NCI-H774 (cell line): ENCODE data around the gene SNX3.

Experiments
- DNase-seq: peaks from one replicate; lab custom pipeline; 2025; lab: John Stamatoyannopoulos, UW

Gene SNX3

DNA sequence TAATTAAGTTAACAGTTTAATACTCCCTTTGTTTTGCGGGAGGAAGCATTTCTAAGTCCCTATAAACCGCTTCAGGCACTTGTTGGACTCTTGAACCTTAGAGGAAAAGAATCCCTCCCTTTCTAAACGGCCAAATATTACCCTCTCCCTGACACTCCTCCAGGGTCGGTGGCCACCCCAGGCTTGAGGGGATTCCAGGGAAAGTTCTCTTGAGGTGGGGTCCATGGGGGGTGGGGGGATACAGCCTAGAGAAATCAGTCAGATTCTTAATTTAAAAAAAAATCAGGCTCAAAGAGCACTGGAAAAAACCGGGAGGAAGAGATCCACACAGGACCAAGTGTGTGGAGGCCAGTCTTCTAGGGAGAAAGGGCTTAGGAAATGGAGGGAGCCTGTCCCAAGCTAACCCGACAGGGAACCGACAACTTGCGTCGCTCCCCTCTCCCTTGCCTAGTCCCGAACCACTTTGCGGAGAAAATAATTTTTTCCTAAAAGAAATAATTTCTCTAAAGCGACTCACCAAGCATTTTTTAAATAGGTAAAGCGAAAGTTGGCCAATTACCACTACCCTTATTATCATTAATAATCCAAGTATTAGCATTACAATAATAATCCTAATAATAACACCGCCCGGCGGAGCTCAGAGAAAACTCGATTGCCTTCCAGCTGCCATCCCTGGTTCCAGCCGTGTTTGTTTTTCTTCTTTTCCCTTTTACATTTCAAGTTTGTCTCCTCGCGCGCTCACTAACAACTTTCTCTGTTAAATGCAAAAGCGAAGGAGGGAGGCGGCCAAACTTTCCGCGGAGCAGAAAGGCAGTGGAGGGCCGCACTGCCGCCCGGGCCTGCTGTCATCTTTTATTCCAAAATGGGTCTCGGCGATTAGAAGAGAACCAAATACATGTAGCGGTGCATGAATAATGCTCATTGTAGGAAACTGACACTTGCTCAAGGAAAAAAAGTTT, 90.2 kb downstream of the SNX3 start:
- DNase-seq: no peak

DNA sequence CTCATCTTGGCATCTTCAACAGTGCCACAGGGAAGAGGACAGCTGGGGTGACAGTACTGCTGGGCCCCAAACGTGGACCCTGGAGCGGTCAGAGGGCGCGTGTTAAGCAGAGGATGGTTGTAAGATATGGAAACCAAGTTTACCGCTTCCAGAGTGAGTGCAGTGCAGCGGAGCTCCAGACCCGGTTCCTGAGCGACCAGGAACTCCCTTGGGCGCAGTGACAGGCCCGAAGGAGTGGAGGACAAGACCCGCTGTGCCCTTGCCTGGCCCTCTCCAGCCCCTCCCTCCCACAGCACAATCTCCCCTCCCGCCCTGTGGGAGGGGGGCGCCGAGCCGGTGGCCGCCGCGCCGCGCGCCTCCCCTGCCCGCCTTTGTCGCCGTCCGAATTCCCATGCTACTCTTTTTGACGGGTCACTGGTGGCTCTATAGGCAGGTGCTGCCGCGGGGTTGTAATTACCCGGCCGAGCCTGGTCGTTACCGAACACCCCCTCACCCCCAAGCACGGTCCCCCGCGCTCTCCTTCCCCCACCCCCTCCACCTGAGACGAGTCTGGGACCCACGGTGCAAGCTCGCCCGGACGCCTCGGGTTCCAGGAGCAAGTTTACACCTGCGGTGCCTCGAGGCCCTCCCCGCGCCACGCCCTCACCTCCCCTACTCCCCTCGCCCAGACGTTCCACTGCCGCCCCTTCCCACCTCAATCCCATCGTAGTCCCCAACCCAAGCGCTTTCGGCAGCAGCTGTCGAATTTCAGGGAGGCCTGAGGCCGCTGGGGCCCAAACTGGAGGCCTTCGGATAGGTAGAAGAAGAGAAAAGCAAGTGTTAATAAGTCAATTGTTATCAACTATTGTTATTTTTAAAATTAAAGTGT, 91.1 kb downstream of the SNX3 start:
- no peak for DNase-seq

DNA sequence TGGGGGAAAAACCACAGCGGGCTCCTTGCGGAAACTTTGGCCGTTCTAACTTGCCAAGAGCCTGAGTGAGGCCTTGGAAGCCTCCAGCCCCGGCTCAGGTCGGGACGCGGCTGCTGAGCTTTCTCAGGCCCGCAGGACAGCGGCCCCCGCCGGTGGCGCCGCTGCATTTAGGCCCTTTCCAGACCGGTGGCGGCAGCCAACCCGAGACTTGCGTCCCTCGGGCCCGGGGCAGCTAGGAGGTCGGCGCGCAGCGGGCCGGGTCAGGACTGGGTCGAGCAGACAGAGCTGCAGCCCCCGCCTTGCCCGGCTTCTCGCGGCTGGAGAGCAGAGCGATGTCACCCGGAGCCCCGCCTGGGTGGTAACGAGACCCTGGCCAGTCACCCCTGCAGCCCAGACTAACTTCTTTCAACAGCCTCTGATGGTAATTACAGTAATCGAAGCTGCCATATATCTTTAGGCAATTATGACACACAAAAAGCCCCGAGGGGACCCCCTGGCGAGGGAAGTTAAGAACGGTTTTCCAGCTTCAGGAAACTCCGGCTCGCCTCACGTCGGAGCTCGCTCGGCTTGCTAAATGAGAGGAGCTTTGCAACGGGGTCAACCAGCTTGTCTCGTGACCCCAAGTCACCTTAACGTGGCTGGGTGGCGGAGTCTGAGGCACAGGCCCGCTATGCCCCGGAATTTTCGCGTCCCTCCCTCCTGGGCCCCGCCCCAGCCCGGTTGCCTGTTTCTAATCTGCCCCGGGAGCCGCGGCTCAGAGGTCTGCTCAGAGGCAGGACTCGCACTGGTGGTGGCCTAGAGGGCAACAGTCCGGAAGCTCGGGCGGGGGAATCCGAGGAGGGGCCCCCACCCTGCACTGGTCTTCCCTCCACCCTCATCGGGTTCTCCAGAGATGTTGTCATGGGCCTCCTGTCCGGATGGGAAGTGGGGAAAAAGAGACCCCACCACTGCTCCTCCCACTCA, 92.1 kb downstream of the SNX3 start:
- peak; percentile 18 for DNase-seq

DNA sequence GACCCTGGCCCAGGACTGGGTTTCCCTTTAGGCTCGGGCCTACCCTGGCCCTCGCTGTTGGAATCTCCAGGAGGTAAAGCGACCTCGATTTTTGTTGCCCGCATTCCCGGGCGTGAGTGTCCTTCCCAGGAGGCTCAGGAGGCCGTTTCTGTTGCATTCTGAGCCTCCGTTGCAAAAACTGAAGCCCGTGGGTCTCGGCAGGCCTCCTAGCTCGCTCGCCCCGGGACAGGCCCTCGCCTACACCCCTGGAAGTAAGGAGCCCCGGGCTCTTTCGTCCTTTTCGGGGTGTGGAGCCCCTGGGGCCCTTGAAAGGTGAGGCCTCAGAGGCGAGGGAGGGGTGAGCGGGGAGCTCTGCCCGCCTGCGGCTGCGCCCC, 92.8 kb downstream of the SNX3 start:
- DNase-seq: no peak

DNA sequence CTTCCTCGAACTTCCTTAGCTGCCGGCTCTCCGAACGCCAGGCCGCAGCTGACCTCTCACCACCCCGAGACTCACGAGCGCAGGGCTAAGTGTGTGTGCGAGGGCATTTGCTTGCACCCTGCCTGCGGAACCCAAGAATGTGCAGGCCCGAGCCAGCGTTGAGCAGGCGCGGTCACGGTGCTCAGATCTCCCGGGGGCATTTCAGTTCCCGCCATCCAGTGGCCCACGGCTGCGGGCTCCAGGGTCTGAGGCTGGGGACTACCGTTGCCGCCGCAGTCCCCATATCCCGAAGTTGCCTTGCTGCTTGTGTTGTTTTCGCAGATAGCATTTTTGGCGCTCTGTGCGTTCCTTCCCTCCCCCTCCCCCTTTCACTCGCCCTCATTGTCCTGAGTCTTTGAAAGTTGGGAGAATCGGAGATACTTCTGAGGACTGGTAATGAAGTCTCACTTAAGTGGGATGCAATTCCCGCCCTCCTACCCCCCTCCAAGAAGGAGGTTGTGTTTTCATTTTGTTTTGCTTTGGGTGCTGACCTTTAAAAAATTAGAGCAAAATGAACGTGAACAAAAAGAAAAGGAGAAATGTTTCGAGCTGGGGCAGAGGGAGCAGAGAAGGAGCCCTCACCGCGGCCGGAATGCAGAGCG, 93.3 kb downstream of the SNX3 start:
- DNase-seq: no peak

DNA sequence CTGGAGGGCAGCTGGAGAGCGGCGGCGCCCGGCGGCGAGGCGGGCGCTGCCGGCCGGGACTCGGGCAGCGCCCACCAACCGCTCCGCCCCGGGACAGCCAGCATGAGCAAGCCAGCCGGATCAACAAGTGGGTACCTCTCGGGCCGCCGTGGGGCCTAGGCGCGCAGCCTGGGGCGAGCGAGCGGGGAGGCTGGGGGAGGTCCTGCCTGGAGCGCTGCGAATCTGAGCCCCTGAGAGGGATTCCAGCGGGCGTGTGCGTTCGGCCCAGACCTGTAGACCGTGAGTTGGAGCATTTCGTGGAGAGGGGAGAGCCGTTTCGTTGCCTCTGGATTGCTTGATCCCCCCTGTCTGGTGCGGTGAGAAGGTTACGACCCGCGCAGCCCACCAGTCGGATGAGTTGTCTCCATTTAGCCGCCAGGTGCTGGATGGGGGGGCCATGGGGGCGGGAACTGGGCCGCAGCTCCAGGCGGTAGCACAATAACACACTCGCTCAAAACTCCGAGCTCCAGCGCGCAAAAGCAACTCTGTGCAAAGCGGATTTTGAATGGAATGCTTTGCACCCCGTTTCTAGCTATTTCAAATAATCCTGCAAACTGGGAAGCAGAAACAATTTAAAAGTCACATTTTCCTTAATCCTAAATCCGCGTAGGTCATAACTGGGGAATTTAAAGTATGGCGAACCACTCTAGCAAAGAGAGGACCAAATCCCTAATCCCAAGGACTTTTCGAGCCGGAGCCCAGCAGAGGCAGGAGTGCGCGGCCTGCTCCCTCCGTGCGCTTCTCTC, 94.0 kb downstream of the SNX3 start:
- DNase-seq: no peak

DNA sequence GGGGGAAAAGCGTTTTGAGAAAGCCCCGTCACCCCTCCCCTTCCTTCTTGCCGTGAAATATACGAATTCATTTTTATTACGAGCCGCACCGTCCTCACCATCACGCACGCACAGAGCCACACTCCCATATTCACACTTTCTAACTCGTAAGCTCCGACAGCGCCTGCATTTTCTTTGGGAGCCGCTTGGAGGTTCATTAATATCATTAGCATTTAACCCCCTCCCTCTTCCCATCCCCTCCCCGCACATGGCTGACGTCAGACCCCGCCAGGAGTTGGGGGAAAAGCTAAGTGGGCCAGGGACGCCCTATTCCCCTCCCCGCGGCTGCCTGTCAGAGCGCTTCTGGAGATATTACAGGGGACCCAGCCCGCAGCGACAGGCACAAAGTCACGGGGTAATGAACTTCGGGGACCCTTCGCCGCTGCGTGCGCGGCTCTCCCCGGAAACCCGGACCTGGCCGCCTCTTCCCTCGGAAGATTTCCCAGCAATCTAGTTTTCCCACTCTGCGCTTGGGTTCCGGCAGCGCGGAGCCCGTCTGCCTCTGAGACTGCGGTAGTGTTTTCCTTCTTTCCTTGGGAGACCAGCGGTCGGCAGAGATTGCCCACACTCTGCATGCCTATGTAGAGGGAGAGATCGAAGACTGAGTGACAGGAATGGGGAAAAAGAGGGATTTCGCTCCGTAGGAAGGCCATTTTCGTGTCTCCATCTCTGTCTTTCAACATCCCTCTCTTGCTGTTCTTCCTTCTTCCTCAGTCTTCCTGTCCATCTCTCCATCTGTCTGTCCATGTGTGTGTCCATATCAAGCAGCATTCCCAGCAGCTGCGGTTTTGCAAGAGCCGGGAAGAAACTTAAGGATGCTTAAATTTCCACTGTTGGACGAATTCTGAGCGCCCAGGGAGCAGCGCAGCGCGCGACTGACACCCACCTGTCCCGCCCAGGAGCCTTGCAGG, 94.9 kb downstream of the SNX3 start, which contains the start of gene NR2E1:
Gene NR2E1, plus strand, starts transcription at position 309 of the 950 bp plus-strand sequence. CDS start 744 bp downstream, outside the sequence.
- peak; percentile 19 for DNase-seq

DNA sequence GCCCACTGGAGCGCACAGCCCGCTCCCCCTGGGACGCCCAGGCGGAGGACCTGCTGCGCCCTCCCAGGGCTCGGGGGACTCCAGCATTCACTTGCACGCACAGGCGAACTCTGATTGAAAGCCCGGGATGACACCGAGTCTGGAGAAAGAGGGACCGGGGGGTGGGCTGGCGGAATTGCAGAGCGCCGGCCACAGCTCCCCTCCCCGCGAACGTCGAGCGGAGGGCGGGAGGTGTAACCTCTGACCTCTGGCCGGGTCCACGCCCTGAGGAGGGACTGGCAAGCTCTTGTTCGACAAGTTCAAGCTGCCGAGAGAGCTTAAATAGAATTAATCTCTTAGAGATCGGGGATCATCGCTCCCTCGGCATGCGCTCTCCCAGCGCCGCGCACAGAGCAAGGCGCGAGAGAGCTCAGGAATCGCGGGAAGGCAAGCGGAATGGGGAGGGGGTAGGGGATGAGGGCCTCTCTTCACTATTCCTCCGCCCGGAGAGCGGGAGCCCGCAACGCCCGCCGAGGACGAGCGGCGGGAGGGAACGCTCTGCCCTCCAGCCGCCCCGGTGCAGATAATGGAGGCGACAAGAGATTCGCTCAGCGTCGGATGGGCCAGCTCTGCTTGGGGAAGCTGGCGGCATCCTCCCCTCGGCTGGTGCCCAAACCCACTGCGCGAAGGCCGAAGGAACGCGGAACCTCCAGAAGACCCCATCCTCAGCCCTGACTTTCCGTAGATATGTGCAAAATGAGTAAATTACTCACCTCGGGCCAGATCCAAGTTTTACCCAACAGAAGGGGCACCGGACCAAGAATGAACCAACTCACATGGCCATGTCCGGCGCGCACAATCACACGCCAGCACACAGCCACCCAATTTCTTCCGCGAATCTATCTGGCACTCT, 95.8 kb downstream of the SNX3 start:
- no peak for DNase-seq

DNA sequence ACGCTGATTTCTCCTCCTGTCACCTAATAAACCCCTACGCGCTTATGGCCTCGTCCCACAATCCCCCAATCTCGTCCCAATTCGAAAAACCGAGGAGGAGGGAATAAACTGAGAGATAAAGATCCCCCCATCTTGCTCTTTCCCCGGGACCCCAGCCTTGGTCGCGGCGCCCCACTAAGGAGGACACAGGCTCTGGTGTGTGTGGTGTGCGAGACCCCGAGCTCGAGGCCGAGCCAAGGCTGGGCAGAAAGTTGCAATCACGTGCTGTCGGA, 96.4 kb downstream of the SNX3 start:
- no peak for DNase-seq

DNA sequence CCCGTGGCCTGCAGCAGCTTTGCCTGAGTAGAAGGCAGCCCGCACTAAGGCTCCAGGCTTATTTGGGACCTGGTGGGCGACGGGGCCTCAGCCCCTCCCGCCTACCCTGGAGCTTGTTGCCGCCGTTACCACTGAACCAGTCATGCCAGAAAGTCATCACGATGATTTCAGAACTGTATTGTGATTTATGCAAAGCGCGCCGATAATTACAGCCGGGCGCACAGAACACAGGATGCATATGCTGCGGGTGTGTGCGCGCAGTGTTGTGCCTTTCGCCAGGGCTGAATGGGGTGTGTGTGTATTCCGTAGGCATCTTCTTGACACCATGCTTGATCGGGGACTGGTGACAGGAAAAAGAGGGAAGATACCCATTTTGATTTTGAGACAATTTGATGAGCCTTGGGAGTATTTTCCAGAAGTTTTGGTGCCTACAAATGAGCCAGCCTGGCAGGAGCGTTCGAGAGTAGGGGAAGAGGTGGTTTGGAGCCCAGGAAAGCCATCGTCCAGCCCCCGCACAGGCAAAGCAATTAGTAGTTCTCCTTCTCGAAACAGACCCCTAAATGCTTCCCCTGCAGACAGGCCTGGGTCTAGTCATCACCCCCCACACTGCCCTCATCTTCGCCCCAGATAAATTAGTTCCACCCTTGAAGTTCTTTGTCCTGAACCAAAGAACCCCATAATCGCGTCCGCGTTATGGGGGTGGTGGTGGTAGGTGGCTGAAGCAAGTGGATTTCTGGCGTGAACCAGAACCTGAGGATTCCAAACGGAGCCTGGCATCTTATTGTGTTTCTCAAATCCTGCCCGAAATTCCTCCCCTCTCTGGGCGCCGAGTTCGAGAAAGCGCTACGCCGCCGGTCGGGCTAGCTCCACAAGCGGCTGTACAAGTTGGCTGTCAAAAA, 96.9 kb downstream of the SNX3 start:
- DNase-seq: no peak

DNA sequence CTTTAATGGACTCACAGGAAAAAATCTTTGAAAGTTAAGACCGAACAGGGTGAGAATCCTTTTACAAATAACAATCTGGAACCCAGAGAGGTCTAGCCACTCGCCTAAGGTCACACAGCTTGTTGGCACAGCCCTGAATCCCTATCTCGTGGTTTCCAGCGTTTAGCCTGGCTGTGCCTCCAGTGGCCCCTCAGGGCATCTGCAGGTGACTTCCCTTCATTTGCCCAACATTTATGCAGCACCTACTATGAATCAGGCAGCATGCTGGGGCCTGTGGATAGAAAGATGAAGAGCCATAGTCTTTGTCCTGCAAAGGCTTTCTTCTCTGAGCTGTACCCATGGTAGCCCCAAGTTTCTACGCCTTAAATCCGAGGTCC, 97.6 kb downstream of the SNX3 start:
- no peak for DNase-seq

DNA sequence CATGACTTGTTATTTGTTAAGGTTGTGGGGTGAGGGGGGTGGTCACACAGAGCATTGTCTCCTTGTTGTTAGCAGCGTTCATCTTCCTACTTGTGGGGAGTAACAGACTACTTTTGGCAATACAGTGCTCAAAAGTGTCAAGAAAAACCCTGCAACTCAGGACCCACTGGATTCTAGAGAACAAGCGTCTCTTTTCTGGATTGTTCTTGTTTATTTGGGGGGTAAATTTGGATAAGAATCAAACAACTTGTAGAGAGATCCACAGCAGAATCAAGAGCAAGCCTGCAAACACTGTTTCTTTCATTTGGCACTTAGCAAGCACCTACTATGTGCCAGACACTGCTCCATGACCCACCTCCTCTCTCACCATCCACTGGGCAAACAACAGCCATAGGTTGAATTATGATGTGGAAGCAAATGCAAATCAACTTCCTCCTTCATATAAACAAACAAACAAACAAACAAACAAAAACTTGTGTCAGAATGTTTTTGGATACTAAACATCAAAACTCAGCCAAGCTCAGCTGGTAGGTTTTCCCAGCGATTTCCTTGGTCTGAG, 99.0 kb downstream of the SNX3 start:
- DNase-seq: no peak
